Measurements from ENCODE around the gene PIGR. TPM values are rescaled to one million over a fixed set of nuclear protein-coding genes. Genes with fewer than 3 reads are reported as not detected.

PIGR gene
- polyA plus RNA-seq, 2 of the 4 experiments (the other 2 are of a cell fraction): 0.01 TPM; not detected in 1

DNA sequence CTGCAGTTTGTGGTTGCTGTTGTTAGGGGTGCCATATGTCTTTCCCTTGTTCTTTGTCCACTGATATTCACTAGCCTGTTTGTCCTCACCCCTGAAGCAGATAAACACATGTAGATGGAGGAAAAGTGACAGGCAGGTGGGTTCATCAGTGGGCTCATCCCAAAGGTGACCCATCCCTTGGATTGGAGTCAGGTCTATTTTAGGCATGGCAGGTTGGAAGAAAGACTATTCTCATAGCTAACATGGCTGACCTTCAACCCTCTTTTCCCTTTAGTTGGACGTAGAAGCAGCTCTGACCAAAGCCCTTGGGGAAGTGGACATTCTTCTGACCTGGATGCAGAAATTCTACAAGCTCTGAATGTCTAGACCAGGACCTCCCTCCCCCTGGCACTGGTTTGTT lies 43.6 kb downstream of the PIGR start:
- FAIRE-seq (no peak), ATAC-seq (no peak), DNase-seq (ENCODE audit: low read depth in 1 of 2, low spot score in 1 of 2) (no peak)
- H3K4me3 ChIP-seq: no peak overlapping the region
- no peaks in the 10 kb centered on the region for H3K9me3 ChIP-seq
- no peak overlapping the region for H3K27ac ChIP-seq
- TF ChIP-seq JUNB (IDR thresholded peaks at IDR 0.05) (no peak), PHF8 (IDR thresholded peaks at IDR 0.05; ENCODE audit: borderline replicate concordance, low read depth) (no peak), RCOR1 (IDR thresholded peaks at IDR 0.05; ENCODE audit: low read depth, low read length) (no peak), MAX (IDR thresholded peaks at IDR 0.05) (no peak)
- TF ChIP-seq, protein P1, sequence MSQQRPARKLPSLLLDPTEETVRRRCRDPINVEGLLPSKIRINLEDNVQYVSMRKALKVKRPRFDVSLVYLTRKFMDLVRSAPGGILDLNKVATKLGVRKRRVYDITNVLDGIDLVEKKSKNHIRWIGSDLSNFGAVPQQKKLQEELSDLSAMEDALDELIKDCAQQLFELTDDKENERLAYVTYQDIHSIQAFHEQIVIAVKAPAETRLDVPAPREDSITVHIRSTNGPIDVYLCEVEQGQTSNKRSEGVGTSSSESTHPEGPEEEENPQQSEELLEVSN (IDR thresholded peaks at IDR 0.05; ENCODE audit: borderline replicate concordance, low read depth): no peak
- 83% methylated on average over 1 of the region's 1 CpG for WGBS (ENCODE audit: missing lambda C conversion rate)
- H3K4me1 ChIP-seq: peaks cover 33% of the 10 kb centered on the region
- ChIA-PET POLR2A (no interaction called here), CTCF (interaction anchor here (1.7 kb wide), 1 partner anchor 9 kb away, joined by 4 read pairs; no protein-coding TSS in a partner anchor)
- no peak overlapping the region for H3K4me2 ChIP-seq

DNA sequence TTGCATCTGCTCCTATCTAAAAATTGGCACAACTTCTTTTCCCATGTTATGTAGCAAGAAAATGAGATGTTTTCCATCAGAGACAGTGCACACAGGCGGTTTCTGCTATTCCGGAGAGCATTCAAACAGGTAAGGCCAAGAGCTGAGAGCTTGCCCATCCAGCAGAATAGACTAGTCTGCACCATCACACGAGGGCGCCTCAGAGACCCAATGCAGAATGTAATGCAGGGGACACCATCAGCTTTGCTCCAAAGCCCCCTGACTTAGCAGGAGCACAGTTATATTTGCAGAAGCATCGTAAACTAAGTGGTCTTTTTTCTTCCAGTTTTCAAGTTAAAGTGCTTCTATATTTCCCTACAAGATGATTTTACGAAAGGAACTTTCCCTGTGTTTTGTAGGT lies 44.3 kb downstream of the PIGR start:
- no peak for TF ChIP-seq CBX2 (IDR thresholded peaks at IDR 0.05; ENCODE audit: borderline replicate concordance, low read depth)
- POLR2A ChIA-PET: no interaction called here
- no peak overlapping the region for H3K4me2 ChIP-seq
- WGBS (ENCODE audit: missing lambda C conversion rate): 76% methylated on average over 6 of the region's 6 CpGs
- CTCF ChIA-PET: interaction anchor here (0.6 to 1.7 kb wide), 3 partner anchors 10 to 176 kb away, joined by 3 to 4 read pairs (median 4); no protein-coding TSS in a partner anchor
- H3K27ac ChIP-seq: no peak overlapping the region
- no peak overlapping the region for H3K4me3 ChIP-seq
- no peak for DNase-seq (ENCODE audit: low read depth in 1 of 2, low spot score in 1 of 2)
- no peak for ATAC-seq
- no peak for FAIRE-seq
- H3K4me1 ChIP-seq: peaks cover 38% of the 10 kb centered on the region
- H3K9me3 ChIP-seq: no peaks in the 10 kb centered on the region

DNA sequence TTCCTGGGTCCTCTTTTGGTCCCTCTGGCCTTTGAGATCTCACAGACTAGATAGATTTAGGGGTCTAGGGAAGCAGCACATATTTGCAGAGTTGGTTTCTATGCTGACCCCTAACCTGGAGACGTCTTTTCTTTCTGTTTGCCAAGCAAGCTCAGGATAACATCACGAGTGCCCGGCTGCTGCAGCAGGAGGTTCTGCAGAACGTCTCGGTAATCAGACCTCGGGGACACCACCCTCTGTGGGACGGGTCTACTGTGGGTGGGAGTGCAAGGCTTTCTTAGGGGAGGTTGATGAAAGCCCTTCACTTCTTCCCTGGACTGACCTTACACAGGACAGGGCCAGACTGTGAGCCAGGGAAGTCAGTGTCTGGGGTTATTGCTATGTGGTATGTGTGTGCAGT lies 46.1 kb downstream of the PIGR start:
- H3K27ac ChIP-seq: peak overlapping the region in 1 of 2 experiments; percentile 74; a peak in 2 of 6 replicates
- 78% methylated on average over 7 of the region's 7 CpGs for WGBS (ENCODE audit: missing lambda C conversion rate)
- H3K4me2 ChIP-seq: no peak overlapping the region
- H3K9me3 ChIP-seq: no peaks in the 10 kb centered on the region
- no peak overlapping the region for H3K4me3 ChIP-seq
- CTCF ChIA-PET: interaction anchor here (1.2 to 8.9 kb wide), 4 partner anchors 9 to 32 kb away, joined by 3 to 67 read pairs (median 11); partner anchors contain the start of gene FCMR
- DNase-seq (ENCODE audit: low read depth in 1 of 2, low spot score in 1 of 2) (no peak), FAIRE-seq (no peak), ATAC-seq (no peak)
- POLR2A ChIA-PET: no interaction called here
- H3K4me1 ChIP-seq: peaks cover 45% of the 10 kb centered on the region
- TF ChIP-seq EHF (CRISPR knock-in tag; IDR thresholded peaks at IDR 0.05) (no peak), BCL3 (IDR thresholded peaks at IDR 0.05) (no peak), CTCF (IDR thresholded peaks at IDR 0.05) (no peak), RCOR1 (IDR thresholded peaks at IDR 0.05; ENCODE audit: low read depth, low read length) (no peak), HOXB5 (CRISPR knock-in tag; IDR thresholded peaks at IDR 0.05) (no peak), FOSB (CRISPR knock-in tag; IDR thresholded peaks at IDR 0.05) (no peak), RARB (CRISPR knock-in tag; IDR thresholded peaks at IDR 0.05) (no peak)

DNA sequence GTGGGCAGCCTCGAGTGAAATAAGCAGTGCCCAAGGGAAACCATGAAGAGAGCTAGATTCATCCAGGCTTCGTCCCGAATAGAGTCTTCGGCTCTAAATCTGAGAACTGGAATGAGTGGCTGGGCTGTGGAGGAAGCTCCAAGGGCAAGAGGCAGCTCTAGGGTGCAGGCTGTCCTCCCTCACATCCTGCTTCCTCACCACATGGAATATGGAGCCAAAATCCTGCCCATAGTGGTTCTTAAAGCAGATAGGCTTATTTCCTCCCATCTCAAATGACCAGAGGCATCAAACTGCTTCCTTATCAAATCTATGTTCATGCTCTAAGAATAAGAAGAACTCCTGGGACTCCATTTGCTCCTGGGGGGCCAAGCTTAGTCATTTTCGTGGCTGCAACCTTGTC lies 46.5 kb downstream of the PIGR start:
- TF ChIP-seq PHF8 (IDR thresholded peaks at IDR 0.05; ENCODE audit: borderline replicate concordance, low read depth): no peak
- peak overlapping the region in 1 of 2 experiments; percentile 74; a peak in 2 of 6 replicates for H3K27ac ChIP-seq
- no peak overlapping the region for H3K4me2 ChIP-seq
- no peaks in the 10 kb centered on the region for H3K9me3 ChIP-seq
- ATAC-seq (no peak), FAIRE-seq (no peak), DNase-seq (ENCODE audit: low read depth in 1 of 2, low spot score in 1 of 2) (no peak)
- POLR2A ChIA-PET: no interaction called here
- peaks cover 44% of the 10 kb centered on the region for H3K4me1 ChIP-seq
- WGBS (ENCODE audit: missing lambda C conversion rate): 73% methylated on average over 5 of the region's 5 CpGs
- CTCF ChIA-PET: interaction anchor here (1.4 to 8.9 kb wide), 3 partner anchors 10 to 22 kb away, joined by 3 to 67 read pairs (median 19); partner anchors contain the start of gene FCMR
- H3K4me3 ChIP-seq: no peak overlapping the region
